ENCODE results near the gene UBE2U.

DNA sequence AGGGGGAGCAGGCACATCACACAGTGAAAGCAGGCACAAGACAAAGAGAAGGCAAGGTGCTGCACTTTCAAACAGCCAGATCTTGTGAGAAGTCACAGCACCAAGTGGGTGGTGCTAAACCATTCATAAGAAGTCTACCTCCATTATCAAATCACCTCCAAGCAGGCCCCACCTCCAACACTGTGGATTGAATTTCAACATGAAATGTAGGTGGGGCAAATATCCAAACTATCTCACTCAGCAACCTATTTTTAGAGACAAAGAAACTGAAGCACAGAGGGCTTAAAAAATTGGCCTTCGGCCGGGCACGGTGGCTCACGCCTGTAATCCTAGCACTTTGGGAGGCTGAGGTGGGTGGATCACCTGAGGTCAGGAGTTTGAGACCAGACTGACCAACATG is 90.4 kb downstream of the UBE2U start:
- TF ChIP-seq EED (IDR thresholded peaks at IDR 0.05; ENCODE audit: low read depth) (no peak), SREBF2 (IDR thresholded peaks at IDR 0.05; ENCODE audit: low read length) (no peak), USF2 (IDR thresholded peaks at IDR 0.05; ENCODE audit: borderline replicate concordance, low read depth, low read length) (no peak), POLR2A (IDR thresholded peaks at IDR 0.05; ENCODE audit: low read depth, low read length) (no peak), CTCF (IDR thresholded peaks at IDR 0.05 in 2 of 3, conservative IDR thresholded peaks at IDR 0.05 in 1 of 3; ENCODE audit: control insufficient read depth in 2 of 3, extremely low read depth in 1 of 3, insufficient read depth in 1 of 3, low read depth in 3 of 3, low read length in 3 of 3) (no peak), ZNF217 (IDR thresholded peaks at IDR 0.05) (no peak), ASH2L (IDR thresholded peaks at IDR 0.05; ENCODE audit: borderline replicate concordance, low read depth) (no peak), ZZZ3 (IDR thresholded peaks at IDR 0.05; ENCODE audit: control insufficient read depth, insufficient read length, low read depth) (no peak), ETV6 (conservative IDR thresholded peaks at IDR 0.05 in 1 of 2, IDR thresholded peaks at IDR 0.05 in 1 of 2; ENCODE audit: borderline replicate concordance in 1 of 2, low read depth in 1 of 2) (no peak), CHD2 (IDR thresholded peaks at IDR 0.05; ENCODE audit: borderline replicate concordance, low read depth, low read length) (no peak), EZH2 (IDR thresholded peaks at IDR 0.05; ENCODE audit: borderline replicate concordance, control insufficient read depth, low read depth, low read length) (no peak), SP1 (IDR thresholded peaks at IDR 0.05; ENCODE audit: low read depth, low read length) (no peak)

Data from GM12878 (cell line).